A549 treated with Mapracorat at 1 μM for 4 hours (cell line): ENCODE results near the gene PCDHA9. TPM values are rescaled to one million over a fixed set of nuclear protein-coding genes. Genes with fewer than 3 reads are reported as not detected.

Experiments used
- total RNA-seq: library from RNA; stranded (reverse); fragments of 200-300 nt; extraction: Qiagen RNA extraction; gene quantifications from 5 replicates; pipeline ENCODE4 v1.2.3, GENCODE V29; 2022

Gene PCDHA9
- total RNA-seq: 0.02 TPM in 1 of 5 replicates, not detected in the others

GRCh38 chr5:140848139-140849102 lies at the start of gene PCDHA9:
TSS of gene PCDHA9 (plus strand) at chr5:140848382. CDS start at chr5:140848496, 114 bp downstream.

GRCh38 chr5:140800816-140801493 lies 47.2 kb upstream of the PCDHA9 start, which contains the start of gene PCDHA3:
TSS of gene PCDHA3 (plus strand) at chr5:140801057.

GRCh38 chr5:140806834-140807775 lies 41.1 kb upstream of the PCDHA9 start, which contains the start of gene PCDHA4:
TSS of gene PCDHA4 (plus strand) at chr5:140807068.

GRCh38 chr5:140821375-140822280 lies 26.6 kb upstream of the PCDHA9 start, which contains the start of gene PCDHA5:
TSS of gene PCDHA5 (plus strand) at chr5:140821613.

GRCh38 chr5:140827704-140828361 lies 20.3 kb upstream of the PCDHA9 start, which contains the start of gene PCDHA6:
TSS of gene PCDHA6 (plus strand) at chr5:140827960. CDS start at chr5:140828092, 132 bp downstream.

GRCh38 chr5:140833993-140834392 lies 14.2 kb upstream of the PCDHA9 start, which contains the start of gene PCDHA7:
TSS of gene PCDHA7 (plus strand) at chr5:140834269. CDS start at chr5:140834384, 115 bp downstream.

GRCh38 chr5:140840978-140841962 lies 6.9 kb upstream of the PCDHA9 start, which contains the start of gene PCDHA8:
TSS of gene PCDHA8 (plus strand) at chr5:140841187. CDS start at chr5:140841322, 135 bp downstream.

GRCh38 chr5:140855772-140856674 lies 7.8 kb downstream of the PCDHA9 start, which contains the start of gene PCDHA10:
TSS of gene PCDHA10 (plus strand) at chr5:140855897. CDS start at chr5:140856049, 152 bp downstream.

GRCh38 chr5:140868721-140869554 lies 20.8 kb downstream of the PCDHA9 start, which contains the start of gene PCDHA11:
TSS of gene PCDHA11 (plus strand) at chr5:140868957. CDS start at chr5:140869104, 147 bp downstream.

GRCh38 chr5:140875085-140876065 lies 27.2 kb downstream of the PCDHA9 start, which contains the start of gene PCDHA12:
TSS of gene PCDHA12 (plus strand) at chr5:140875308. CDS start at chr5:140875473, 165 bp downstream.

GRCh38 chr5:140881889-140882590 lies 33.9 kb downstream of the PCDHA9 start, which contains the start of gene PCDHA13:
TSS of gene PCDHA13 (plus strand) at chr5:140882124. CDS start at chr5:140882269, 145 bp downstream.

